ENCODE data around the gene MADCAM1. TPM values are rescaled to one million over a fixed set of nuclear protein-coding genes. Genes with fewer than 3 reads are reported as not detected.
A peak's percentile ranks its signal among the peaks of the same experiment; 100 is the strongest.

Gene MADCAM1
- total and polyA plus RNA-seq, 7 donors: 0.16 to 6.3 (median 0.51) TPM; not detected in 1

DNA sequence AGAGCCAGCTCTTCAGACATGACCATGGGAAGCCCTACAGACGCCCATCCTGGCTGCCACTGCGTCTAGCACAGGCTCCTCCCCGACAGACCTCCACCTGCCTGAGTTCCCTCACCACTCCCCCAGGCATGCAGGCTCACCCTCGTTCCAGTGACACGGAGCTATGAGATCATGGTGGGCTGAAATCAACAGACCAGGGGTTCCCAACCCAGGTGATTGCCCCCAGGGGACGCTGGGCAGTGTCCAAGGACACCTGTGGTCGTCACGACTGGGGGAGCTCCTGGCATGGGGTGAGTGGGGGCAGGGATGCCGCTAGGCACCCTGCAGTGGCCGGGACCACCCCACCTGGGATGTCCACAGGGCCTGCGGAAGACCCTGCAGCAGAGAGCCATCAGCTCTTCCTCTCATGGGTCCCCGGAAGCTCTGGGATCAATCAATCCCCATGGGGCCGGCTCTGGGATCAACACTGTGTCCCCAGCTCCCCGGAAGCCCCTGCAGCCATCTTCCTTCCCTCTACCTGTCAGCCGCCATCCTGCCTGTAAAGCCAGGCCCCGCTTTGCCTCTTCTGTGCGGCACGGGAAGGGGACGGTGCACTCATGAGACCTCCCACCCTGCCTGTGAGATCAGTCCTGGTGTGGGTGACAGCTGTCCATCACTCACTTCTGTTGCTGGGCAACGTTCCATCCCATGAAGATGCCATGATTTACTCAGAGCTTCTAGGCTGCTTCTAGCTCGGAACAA lies 12.8 kb upstream of the MADCAM1 start:
- H3K4me3 ChIP-seq: no peak overlapping the region
- intact Hi-C loops (cut with DNase I): no loop called here
- DNase-seq: no peak
- no peak overlapping the region for H3K27ac ChIP-seq
- no peak for TF ChIP-seq POLR2AphosphoS5 (IDR thresholded peaks at IDR 0.05)
- no peak for TF ChIP-seq POLR2A (IDR thresholded peaks at IDR 0.05)
- TF ChIP-seq EP300 (IDR thresholded peaks at IDR 0.05): no peak
- TF ChIP-seq, protein P1, sequence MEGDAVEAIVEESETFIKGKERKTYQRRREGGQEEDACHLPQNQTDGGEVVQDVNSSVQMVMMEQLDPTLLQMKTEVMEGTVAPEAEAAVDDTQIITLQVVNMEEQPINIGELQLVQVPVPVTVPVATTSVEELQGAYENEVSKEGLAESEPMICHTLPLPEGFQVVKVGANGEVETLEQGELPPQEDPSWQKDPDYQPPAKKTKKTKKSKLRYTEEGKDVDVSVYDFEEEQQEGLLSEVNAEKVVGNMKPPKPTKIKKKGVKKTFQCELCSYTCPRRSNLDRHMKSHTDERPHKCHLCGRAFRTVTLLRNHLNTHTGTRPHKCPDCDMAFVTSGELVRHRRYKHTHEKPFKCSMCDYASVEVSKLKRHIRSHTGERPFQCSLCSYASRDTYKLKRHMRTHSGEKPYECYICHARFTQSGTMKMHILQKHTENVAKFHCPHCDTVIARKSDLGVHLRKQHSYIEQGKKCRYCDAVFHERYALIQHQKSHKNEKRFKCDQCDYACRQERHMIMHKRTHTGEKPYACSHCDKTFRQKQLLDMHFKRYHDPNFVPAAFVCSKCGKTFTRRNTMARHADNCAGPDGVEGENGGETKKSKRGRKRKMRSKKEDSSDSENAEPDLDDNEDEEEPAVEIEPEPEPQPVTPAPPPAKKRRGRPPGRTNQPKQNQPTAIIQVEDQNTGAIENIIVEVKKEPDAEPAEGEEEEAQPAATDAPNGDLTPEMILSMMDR (IDR thresholded peaks at IDR 0.05): no peak
- H3K9me3 ChIP-seq: no peaks in the 10 kb centered on the region
- H3K27me3 ChIP-seq: peaks cover 0 to 27% (median 17%) of the 10 kb centered on the region in 3 donors
- H3K36me3 ChIP-seq: no peaks in the 10 kb centered on the region
- peaks cover 0 to 13% (median 9%) of the 10 kb centered on the region in 4 donors for H3K4me1 ChIP-seq
- 64 to 66% methylated on average over 21 of the region's 21 CpGs for WGBS, 2 donors

GRCh38 chr19:484494-484893 lies 11.8 kb upstream of the MADCAM1 start:
- Histone ChIP-seq H3K27ac (no peak overlapping the region), H3K36me3 (no peaks in the 10 kb centered on the region), H3K4me1 (peaks cover 0 to 15% (median 11%) of the 10 kb centered on the region in 4 donors), H3K4me3 (no peak overlapping the region), H3K9me3 (no peaks in the 10 kb centered on the region), H3K27me3 (peaks cover 0 to 27% (median 17%) of the 10 kb centered on the region in 3 donors)
- intact Hi-C loops (cut with DNase I): no loop called here
- no peak for DNase-seq
- TF ChIP-seq, protein P1 (IDR thresholded peaks at IDR 0.05): no peak
- TF ChIP-seq EP300 (IDR thresholded peaks at IDR 0.05) (no peak), POLR2A (IDR thresholded peaks at IDR 0.05) (no peak)
- WGBS, 2 donors: 59 to 71% methylated on average over 15 of the region's 15 CpGs

GRCh38 chr19:485077-485476 lies 11.2 kb upstream of the MADCAM1 start:
- DNase-seq: no peak
- no peak for TF ChIP-seq POLR2A (IDR thresholded peaks at IDR 0.05)
- H3K9me3 ChIP-seq: no peaks in the 10 kb centered on the region
- intact Hi-C loops (cut with DNase I): loop anchor here (5.0 kb wide), 1 partner anchor 38 kb away; no protein-coding TSS in a partner anchor
- peaks cover 0 to 27% (median 17%) of the 10 kb centered on the region in 3 donors for H3K27me3 ChIP-seq
- 45 to 72% methylated on average over 22 of the region's 22 CpGs for WGBS, 2 donors
- peaks cover 0 to 15% (median 12%) of the 10 kb centered on the region in 4 donors for H3K4me1 ChIP-seq
- H3K27ac ChIP-seq: no peak overlapping the region
- H3K4me3 ChIP-seq: no peak overlapping the region
- H3K36me3 ChIP-seq: no peaks in the 10 kb centered on the region

GRCh38 chr19:485583-486236 lies 10.6 kb upstream of the MADCAM1 start:
- TF ChIP-seq POLR2A (IDR thresholded peaks at IDR 0.05): no peak
- peak in 3 of 4 donors; percentile 36 to 51 (median 41) for TF ChIP-seq POLR2AphosphoS5 (IDR thresholded peaks at IDR 0.05)
- TF ChIP-seq EP300 (IDR thresholded peaks at IDR 0.05): no peak
- H3K9me3 ChIP-seq: no peaks in the 10 kb centered on the region
- H3K36me3 ChIP-seq: no peaks in the 10 kb centered on the region
- peaks cover 0 to 16% (median 12%) of the 10 kb centered on the region in 4 donors for H3K4me1 ChIP-seq
- H3K4me3 ChIP-seq: no peak overlapping the region
- peak overlapping the region in 3 of 4 donors; percentile 2 to 54 (median 50) for H3K27ac ChIP-seq
- 9 to 30% methylated on average over 23 of the region's 23 CpGs for WGBS, 2 donors
- intact Hi-C loops (cut with DNase I): loop anchor here (5.0 kb wide), 1 partner anchor 38 kb away; no protein-coding TSS in a partner anchor
- DNase-seq: peak; percentile 94
- peaks cover 0 to 27% (median 17%) of the 10 kb centered on the region in 3 donors for H3K27me3 ChIP-seq

- Histone ChIP-seq H3K27ac (peak overlapping the region; percentile 89 to 95 (median 92)), H3K27me3 (peaks cover 0 to 21% (median 17%) of the 10 kb centered on the region in 3 donors), H3K4me3 (peak overlapping the region; percentile 82 to 89 (median 84)), H3K36me3 (no peaks in the 10 kb centered on the region), H3K9me3 (no peaks in the 10 kb centered on the region), H3K4me1 (peaks cover 0 to 16% (median 12%) of the 10 kb centered on the region in 4 donors)
- WGBS, 2 donors: 1% methylated on average over 114 of the region's 114 CpGs
- intact Hi-C loops (cut with DNase I): loop anchor here (1.0 to 5.0 kb wide), 2 partner anchors 18 to 41 kb away; no protein-coding TSS in a partner anchor
- DNase-seq: peak; percentile 97
- TF ChIP-seq EP300 (IDR thresholded peaks at IDR 0.05) (no peak), POLR2AphosphoS5 (IDR thresholded peaks at IDR 0.05) (peak; percentile 79 to 95 (median 88)), POLR2A (IDR thresholded peaks at IDR 0.05) (peak; percentile 36 to 76)
These were observed 7.5 kb upstream of the MADCAM1 start for GRCh38 chr19:488505-489417.
